ENCODE data around the gene SART1.
"Not testable (repeated sequence)": the region's sequence is repeated elsewhere in the genome, so short reads cannot be mapped to it uniquely, and the experiment has no call there.

Gene SART1

DNA sequence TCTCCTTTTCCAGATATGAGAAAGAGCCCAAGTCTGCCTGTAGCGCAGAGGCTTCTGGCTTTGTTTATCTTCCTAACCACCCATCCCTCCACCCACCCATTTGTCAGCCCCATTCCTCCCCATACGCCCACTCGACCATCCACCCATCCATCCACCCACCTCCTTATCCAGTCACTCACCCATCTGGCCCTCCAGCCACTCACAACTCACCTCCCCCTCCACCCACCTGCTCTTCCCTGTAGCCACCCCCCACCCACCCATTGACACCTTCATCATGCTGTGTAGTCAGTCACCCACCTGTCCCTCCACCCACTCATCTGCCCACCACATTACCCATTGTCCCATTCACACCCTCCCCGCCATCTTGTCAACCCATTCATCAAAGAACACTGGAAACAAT lies 55.8 kb downstream of the SART1 start:
- no peak for DNase-seq (ENCODE audit: low spot score)

DNA sequence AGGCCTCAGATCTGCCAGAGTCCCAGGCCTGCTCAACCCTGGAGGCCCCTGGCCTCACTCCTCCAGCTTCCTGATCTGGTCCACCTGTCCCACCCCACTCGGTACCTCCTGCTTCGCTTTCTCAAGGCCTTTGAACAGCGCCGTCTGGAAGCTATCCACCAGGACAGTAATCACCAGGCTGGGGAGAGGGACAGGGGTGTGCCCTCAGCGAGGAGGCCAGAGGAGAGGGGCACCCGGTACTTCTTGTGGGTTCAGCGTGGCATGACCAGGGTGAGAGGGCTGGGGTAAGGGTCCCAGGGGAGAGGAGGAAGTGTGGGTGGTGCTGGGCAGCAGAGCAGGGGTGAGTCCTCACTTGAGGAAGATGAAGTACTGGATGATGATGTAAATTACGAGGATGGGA lies 58.7 kb downstream of the SART1 start:
- DNase-seq (ENCODE audit: low spot score), result no peak

DNA sequence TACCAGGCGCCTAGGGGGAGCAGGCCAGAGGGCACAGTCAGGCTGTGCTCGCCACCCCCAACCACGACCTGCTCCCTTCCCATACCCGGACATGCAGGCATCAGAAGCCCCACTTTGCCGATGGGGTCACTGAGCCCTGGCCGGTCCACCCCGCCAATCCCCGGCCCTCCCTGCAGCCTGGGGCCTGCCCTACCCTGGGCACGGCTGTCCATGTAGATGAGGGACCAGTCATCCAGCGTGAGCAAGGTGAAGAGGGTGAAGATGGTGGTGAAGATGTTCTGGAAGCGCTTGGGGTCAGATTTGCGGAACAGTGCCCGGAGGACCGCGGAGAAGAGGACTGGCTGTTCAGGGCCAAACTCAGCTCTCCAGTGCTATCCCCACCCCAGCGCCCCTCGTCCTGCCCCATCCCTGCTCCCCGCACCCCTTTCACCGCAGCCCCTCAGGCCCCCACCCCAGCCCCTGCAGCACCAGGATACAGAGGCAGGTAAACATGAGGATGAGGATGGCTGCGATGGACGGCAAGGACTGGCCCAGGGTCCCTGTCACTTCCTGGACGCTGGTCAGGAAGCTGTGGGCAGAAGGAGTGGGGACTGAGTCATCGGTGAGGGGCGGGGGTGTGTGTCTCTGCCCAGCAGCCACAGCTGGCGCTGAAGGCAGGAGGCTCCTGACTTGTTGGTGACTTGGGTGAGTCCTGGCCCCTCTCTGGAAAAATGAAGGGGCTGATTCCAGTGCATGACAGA lies 59.3 kb downstream of the SART1 start:
- no peak for DNase-seq (ENCODE audit: low spot score)

DNA sequence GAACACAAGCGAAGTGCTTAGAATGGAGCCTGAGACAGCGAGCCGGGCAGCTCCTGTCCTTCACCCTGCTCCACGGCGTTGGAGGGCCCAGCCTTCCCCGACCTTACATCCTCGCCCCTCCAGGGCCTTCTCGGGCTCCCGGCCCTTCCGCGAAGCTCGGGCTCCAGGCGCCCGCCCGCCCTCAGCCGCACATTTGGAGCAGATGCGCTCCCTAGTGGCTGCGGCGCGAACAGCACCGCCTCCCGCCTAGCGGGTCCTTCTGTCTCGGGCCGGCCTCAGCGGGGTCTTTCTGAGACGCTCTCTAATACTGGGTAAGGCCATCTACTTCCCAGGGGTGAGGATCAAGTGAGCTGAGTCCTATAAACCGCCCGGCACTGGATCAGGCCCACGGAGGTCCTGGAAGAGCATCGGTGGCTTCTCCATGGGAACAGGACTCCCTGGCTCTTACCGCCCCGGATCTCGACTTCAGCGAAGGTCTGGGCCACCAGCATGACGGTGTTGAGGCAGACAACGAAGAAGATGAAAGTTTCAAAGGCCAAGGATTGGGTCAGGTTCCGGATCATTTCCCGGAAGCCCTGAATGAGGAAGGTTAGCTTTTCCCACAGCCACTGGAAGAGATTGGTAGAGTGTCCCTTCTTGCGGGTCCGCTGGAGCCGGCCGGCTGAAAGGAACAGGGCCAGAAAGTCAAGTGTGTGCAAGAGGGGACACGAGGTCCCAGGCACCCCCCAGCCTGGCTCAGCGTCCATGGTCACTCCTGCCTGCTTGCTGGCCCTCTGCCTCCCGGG lies 61.1 kb downstream of the SART1 start:
- DNase-seq (ENCODE audit: low spot score), result peak; percentile 16

DNA sequence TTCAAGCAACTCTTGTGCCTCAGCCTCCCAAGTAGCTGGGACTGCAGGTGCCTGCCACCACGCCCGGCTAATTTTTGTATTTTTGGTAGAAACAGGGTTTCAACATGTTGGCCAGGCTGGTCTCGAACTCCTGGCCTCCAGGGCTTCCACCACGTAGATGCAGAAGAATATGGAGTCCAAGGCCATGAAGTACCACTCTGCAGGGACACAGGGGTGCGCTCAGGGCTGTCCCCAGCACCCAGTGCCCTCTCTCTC lies 61.6 kb downstream of the SART1 start:
- not testable (repeated sequence) for DNase-seq (ENCODE audit: low spot score)

DNA sequence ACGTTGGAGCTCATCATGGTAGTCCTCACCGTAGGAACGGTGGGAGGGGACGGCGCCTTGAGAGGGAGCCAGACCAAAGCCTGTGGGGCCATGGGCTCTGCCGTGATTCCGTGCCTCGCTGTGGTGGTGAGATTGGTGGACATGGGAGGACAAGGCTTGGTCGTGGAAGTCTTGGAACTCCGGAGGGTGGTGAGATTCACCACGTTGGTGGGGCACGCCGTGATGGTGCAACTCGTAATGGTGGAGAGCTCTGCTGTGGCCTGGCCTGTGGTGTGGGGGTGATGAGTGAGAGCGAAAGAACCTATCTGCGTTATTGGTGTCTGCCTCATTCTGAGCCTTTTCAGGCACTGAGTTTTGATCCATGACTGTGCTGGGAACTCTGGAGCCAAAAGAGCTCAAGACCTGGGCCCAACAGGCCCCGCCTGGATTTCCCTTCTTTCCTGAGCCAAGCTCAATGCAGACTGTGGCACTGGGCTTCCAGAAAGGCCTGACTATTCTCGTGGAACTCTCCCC lies 64.5 kb downstream of the SART1 start, which contains the start of gene CATSPER1:
TSS of gene CATSPER1 (minus strand) at position 463 of the 513 bp plus-strand sequence. CDS start at position 363, 100 bp downstream.
- DNase-seq (ENCODE audit: low spot score), result no peak

Data from putamen (tissue), 1 donor.